ENCODE data around the gene HOXC4. TPM values are rescaled to one million over a fixed set of nuclear protein-coding genes. Genes with fewer than 3 reads are reported as not detected.

The HOXC4 gene
- under 1 TPM in 1 of 2 donors, not detected in 1; 0.18 TPM for total RNA-seq
- long read RNA-seq = 0 reads

- DNase-seq = no peak
- ATAC-seq = peak; percentile 68
- intact Hi-C loops (cut with DNase I, micrococcal nuclease) = no loop called here
Observed at GRCh38 chr12:54053751-54054741, at the start of gene HOXC4. HOXC4 (plus strand) TSS chr12:54053835; CDS start chr12:54053923, 88 bp downstream.

DNA sequence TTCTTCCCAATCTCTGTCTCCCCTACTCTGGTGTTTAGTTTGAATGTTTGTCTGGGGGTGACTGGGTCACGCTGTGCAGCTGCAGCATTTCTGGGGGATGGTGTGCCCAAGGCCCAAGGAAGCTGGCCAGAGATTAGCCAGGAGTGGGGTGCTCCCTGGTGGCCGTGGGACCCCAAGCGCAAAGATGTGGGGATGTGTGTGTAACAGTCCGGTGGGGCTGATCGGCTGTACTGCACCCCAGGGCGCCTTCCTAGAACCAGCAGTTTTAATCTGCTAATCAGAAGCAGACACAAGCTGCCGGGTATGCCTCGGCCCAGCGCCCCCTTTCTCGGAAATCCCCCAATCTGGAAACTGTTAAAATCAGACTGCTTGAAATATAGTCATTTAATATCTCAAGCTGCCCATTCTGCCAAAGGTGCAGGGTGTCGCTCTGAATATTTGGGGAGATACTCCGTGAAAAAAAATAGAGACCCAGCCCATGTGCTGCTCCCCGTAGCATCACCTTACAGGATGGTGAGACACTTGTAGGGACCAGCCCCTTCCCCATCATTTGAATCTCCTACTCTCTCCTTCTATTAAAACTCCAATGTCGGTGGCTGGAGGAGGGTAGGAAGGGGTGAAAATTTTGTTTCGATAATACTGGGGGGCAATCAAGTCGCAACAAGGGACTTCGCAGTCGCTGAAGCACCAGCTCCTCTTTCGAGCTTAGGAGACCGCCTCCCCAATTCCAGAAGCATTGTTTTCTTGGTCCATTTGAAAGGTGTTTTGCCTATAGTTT lies 49.4 kb upstream of the HOXC4 start:
- intact Hi-C loops (cut with DNase I, micrococcal nuclease) = no loop called here
- ATAC-seq = no peak
- no peak for DNase-seq

- intact Hi-C loops (cut with DNase I, micrococcal nuclease) = loop anchor here (5.0 kb wide), 2 partner anchors 187 to 192 kb away; no protein-coding TSS in a partner anchor
- ATAC-seq (no peak), DNase-seq (no peak)
Observed at GRCh38 chr12:54004841-54005530, 48.6 kb upstream of the HOXC4 start.

- intact Hi-C loops (cut with DNase I, micrococcal nuclease) = loop anchor here (5.0 kb wide), 2 partner anchors 187 to 192 kb away; no protein-coding TSS in a partner anchor
- DNase-seq (no peak), ATAC-seq (no peak)
Observed at GRCh38 chr12:54005531-54005852, 48.1 kb upstream of the HOXC4 start.

- intact Hi-C loops (cut with DNase I, micrococcal nuclease) = loop anchor here (5.0 kb wide), 2 partner anchors 186 to 191 kb away; no protein-coding TSS in a partner anchor
- DNase-seq (peak; percentile 60 to 90), ATAC-seq (peak; percentile 87)
Observed at GRCh38 chr12:54005853-54006558, 47.6 kb upstream of the HOXC4 start.

DNA sequence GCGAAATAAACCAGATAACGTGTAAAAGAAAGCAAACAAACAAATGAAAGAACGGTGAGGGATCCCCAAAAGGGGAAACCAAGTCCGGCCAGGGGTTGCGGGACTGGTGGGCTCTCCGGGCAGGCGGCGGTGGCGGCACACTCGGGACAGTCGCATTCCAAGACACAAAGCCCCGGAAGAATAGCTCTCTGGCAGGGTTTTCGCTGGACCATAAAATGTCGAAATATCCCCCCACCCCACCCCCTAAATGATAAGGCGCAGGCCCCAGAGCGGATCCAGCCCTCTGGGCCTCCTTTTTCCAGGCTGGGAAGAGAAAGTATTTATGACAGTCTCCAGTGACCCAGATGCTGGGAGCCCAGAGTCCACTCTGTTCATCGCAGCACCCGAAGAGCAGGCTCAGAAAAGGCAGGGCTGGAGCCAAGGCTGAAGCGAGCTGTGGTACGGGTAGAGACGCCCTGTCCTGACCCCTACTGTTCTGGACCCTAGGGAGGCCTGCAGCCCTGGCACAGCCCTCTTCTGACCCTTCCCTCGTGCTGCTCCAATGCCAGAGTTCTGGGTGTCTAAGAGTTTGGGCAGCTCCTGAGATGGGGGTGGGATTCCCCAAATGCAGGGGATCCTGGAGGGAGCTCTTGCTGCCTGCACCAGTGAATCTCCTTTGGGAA lies 46.9 kb upstream of the HOXC4 start:
- DNase-seq (no peak), ATAC-seq (no peak)
- intact Hi-C loops (cut with DNase I, micrococcal nuclease) = loop anchor here (5.0 kb wide), 2 partner anchors 186 to 191 kb away; no protein-coding TSS in a partner anchor

GRCh38 chr12:54007538-54008259 lies 45.9 kb upstream of the HOXC4 start:
- no peak for ATAC-seq

DNA sequence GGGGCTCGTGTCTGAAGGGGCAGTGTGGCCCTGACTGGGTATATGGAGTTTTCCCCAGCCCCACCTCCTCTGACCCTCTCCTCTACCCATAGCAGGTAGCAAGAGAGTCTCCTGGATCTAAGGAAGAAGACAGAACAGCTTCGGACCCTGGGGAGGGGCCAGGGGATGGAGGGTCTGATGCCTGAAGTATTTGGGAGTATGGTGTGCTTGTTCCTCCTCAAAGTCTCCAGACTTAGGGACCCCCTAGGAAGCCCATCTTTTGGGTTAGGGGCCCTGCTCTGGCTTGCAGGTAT lies 45.4 kb upstream of the HOXC4 start:
- DNase-seq (no peak), ATAC-seq (no peak)
- intact Hi-C loops (cut with DNase I, micrococcal nuclease) = loop anchor here (5.0 kb wide), 2 partner anchors 184 to 189 kb away; no protein-coding TSS in a partner anchor

More at GRCh38 chr12:54007538-54008259, 45.9 kb upstream of the HOXC4 start:
- intact Hi-C loops (cut with DNase I, micrococcal nuclease) = loop anchor here (5.0 kb wide), 2 partner anchors 185 to 190 kb away; no protein-coding TSS in a partner anchor
- DNase-seq = no peak

DNA sequence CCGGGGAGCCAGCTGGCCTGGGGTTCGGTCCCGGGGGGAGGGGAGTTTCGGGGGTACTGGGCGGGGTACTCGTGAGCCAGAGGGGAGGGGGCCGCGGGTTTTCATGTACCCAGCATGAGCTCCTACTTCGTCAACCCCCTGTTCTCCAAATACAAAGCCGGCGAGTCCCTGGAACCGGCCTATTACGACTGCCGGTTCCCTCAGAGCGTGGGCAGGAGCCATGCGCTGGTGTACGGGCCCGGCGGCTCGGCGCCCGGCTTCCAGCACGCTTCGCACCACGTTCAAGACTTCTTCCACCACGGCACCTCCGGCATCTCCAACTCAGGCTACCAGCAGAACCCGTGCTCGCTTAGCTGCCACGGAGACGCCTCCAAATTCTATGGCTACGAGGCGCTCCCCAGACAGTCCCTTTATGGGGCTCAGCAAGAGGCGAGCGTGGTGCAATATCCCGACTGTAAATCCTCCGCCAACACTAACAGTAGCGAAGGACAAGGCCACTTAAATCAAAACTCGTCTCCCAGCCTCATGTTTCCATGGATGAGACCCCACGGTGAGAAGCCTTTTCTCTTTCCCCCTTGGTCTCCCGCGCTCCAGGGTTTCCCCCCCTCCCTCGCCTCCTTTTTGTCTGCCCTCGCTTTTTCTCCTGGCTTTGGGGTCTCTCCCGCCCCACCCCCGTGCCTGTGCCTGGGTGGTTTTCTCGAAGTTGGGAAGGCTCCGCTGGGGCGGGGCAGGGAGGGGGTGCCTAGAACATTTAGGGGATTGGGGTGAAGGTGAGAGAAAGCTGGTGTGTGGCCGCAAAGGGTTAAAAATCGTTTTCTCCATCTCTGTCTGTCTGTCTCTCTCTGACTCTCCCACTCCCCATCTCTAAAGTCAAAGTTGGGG lies 44.2 kb upstream of the HOXC4 start:
- intact Hi-C loops (cut with DNase I, micrococcal nuclease) = loop anchor here (5.0 kb wide), 2 partner anchors 183 to 188 kb away; no protein-coding TSS in a partner anchor
- ATAC-seq (no peak), DNase-seq (no peak)

GRCh38 chr12:54010053-54010971 lies 43.3 kb upstream of the HOXC4 start:
- ATAC-seq = no peak
- intact Hi-C loops (cut with DNase I, micrococcal nuclease) = no loop called here
- DNase-seq = no peak

DNA sequence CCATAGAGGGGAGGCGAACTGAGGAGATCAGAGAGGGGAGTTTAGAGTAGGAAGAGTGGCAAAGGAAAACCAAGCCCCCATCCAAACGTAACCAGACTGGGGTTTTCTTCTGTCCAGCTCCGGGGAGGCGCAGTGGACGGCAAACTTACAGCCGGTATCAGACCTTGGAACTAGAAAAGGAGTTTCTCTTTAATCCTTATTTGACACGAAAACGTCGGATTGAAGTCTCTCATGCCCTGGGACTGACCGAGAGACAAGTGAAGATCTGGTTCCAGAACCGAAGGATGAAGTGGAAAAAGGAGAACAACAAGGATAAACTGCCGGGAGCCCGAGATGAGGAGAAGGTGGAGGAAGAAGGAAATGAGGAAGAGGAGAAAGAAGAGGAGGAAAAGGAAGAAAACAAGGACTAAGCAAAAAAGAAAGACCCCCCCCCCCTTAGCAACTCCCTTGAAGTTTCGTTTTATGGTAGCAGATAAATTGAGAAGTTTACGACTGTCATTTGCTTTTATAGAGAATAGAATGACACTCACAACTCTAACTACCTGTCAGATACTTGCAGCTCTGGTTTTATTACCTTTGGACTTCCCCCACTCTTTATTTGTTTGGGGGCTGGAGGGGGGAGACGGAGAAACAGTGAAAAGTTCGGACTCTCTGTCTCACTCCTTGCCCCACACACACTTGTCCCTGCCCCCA lies 42.5 kb upstream of the HOXC4 start:
- peak; percentile 52 for ATAC-seq
- intact Hi-C loops (cut with DNase I, micrococcal nuclease) = no loop called here
- no peak for DNase-seq

DNA sequence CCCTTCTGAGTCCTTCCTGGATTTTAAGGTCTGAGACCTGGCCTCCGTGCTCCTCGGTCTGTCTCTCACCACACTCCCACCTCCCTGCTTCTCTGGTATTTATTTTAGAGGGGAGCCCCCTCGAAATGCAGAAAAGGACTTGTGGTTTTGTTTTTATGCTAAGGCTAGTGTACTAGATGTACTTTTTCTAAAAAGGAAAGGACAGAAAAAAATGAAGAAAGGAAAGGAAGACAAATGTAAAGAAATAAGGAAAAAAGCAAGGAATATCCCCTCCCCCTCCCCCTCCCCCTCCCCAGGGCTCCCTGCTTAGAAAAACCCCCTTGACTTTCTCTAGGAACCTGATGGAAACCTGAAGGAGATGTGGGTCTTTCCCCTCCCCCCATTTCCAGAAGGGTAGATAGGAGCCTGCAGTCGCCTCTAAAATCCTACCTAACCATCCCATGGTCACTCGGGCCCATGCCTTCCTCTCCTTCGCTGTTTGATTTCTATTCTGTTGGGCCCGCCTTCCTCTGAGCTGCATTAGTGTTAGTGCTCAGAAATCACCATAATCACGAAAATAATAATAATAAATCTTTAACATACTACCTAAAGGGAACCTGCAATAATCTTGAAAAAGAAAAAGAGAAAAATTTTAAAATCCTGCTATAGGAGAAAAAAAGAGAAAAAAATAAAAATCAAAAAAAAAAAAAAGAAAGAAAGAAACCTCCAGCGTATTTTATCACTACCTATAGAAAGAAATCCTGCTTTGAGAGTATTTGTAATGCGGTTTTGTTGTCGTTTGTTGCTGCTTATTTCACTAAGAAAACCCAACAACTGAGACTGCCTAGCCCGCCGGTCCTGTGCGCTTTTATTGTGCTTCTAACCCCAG lies 41.7 kb upstream of the HOXC4 start:
- DNase-seq (no peak), ATAC-seq (no peak)
- intact Hi-C loops (cut with DNase I, micrococcal nuclease) = no loop called here

DNA sequence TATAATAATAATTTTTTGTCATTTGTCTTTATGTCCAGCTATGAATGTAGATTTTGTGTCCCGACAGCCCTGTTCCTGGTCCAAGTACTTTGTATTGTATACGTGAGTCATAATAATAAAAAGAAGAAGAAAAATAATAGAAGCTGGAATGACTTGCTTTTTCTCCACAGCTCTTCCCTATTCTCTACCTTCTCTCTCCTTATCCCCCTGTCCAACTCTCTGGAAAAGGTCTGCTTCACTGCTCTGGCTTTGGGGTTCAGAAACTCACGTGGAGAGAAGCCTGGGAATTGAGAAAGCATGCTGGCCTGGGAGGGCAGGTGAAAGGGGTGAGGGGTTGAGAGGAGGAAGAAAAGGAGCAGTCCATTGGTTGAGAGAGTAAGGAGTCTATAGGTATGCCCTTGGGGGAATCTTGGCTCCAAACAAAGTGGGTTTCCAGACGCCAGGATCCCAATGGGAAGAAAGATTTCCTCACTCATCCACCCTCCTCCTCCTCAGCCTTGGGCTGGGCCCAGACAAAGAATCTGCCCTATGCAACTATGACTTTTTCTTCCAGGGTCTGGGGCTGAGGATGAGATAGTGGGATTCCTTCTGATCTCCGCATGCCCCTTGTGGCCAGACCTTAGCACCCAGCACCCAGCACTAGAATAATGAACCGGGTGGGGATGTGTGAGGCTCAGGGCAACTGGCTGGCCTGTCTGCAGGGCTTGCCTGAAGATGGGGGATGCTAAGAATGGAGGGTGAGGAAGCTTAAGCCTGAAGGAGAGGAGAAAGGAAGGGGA lies 40.8 kb upstream of the HOXC4 start:
- intact Hi-C loops (cut with DNase I, micrococcal nuclease) = no loop called here
- ATAC-seq (no peak), DNase-seq (no peak)
